Stimulated activated CD8-positive, alpha-beta memory T cell treated with anti-CD3 and anti-CD28 coated beads, Interleukin-7, amount 100 ng/mL, for 1 hour (primary cell): ENCODE results near the gene FGF11.

Experiments used
- DNase-seq, 2 donors: peaks; one replicate each; pipeline ENCODE4 v3.0.0-alpha.2; 2020; ENCODE audit warnings: low read depth in 2 of 2

The FGF11 gene

DNA sequence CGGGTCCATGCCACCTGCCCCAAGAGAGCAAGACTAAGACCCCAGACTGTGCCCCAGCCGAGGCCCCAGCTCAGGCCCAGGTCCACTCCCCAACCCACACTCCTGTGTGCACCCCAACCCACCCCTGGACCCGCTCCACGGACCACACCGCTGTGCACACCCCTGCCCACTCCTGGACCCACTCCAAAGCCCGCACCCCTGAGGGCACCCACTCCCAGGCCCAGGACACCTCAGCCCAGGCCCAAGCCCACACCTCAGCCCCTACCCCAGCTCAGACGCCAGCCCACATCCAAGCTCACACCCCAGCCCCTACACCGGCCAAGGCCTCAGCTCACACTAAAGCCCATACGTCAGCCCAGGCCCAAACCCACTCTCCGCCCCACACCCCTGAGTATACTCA is 9.6 kb upstream of the FGF11 start:
- no peak for DNase-seq

GRCh38 chr17:7431231-7431630 is 8.1 kb upstream of the FGF11 start:
- DNase-seq, result no peak

GRCh38 chr17:7432296-7432695 is 7.0 kb upstream of the FGF11 start:
- no peak for DNase-seq

GRCh38 chr17:7435676-7436555 is 3.4 kb upstream of the FGF11 start:
- DNase-seq, result peak in 1 of 2 donors; percentile 20

- peak; percentile 57 to 59 for DNase-seq
Measured at GRCh38 chr17:7436556-7437368, 2.5 kb upstream of the FGF11 start.

DNA sequence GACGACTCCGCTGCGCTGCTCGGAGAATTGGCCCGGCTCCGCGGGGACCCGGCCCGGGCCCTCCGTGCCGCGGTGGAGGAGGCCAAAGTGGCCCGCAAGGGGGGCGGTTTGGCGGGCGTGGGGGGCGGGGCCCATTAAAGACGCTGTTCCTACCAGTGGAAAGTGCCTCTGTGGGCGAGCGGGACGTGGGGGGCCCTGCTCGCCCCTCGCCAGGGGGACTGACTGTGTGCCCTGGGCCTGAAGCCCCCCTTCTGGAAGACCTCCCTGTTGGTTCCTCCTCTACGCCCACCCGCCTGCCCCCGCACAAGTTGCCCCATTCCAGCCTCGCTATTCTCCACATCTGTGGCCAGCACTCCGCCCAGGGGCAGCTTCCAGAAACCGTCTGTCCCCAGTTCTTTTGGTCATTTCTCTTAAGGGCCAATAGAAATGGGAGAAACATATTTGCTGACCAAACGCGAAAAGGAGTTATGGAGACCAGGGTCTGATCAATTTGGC is 1.9 kb upstream of the FGF11 start:
- no peak for DNase-seq

- DNase-seq, result peak in 1 of 2 donors; percentile 23
Measured at GRCh38 chr17:7437950-7438614, 1.2 kb upstream of the FGF11 start.

GRCh38 chr17:7438656-7439460 is 454 bp upstream of the FGF11 start:
- no peak for DNase-seq

GRCh38 chr17:7440113-7440833 is 961 bp downstream of the FGF11 start:
- DNase-seq, result no peak

DNA sequence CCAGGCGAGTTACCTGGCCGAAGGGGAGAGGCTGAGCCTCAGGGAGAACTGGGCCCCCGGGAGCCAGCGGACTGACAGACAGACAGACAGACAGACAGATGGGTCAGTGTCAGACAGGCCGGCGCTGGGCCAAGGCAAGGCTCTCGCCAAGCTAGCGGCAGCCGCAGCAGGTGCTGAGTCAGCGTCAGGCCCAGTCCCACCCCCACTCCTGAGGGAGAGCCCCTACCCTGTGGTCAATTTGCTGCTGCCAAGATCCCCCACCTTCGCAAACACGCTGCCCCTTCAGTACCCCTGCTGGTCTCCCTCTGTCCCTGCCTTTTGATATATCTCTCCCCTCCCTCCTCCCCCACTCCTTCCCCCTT is 1.5 kb downstream of the FGF11 start:
- no peak for DNase-seq

DNA sequence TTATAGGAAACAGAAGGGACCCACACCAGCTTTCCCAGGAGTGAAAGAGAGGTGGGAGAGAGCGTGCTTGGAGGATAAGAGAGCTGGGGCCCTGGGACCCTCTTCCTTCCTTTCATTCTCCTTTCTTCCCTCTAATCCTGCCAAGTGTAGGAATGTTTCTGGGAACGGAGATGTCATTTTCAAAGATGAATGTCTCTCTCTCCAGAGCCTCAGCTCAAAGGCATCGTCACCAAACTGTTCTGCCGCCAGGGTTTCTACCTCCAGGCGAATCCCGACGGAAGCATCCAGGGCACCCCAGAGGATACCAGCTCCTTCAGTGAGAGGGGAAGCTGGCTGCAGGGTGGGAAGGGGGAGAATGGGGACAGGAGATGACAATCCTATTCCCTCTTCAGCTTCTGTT is 2.0 kb downstream of the FGF11 start:
- no peak for DNase-seq

DNA sequence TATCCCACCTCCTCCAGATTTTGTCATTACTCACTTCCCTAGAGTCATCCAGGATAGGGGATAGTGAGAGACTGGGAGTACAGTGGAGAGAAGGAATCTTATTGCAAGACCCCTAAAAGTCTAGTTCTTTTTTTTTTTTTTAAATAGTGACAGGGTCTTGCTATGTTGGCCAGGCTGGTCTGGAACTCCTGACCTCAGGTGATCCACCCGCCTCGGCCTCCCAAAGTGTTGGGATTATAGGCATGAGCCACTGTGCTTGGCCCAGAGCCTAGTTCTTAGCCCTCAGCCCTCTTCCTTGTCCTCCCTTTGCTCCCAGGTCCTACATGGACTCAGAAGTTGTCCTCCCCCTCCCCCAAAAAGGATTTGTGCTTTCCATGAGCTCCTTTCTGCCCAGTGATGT is 2.8 kb downstream of the FGF11 start:
- no peak for DNase-seq

- DNase-seq, result no peak
Measured at GRCh38 chr17:7443499-7444485, 4.5 kb downstream of the FGF11 start.

DNA sequence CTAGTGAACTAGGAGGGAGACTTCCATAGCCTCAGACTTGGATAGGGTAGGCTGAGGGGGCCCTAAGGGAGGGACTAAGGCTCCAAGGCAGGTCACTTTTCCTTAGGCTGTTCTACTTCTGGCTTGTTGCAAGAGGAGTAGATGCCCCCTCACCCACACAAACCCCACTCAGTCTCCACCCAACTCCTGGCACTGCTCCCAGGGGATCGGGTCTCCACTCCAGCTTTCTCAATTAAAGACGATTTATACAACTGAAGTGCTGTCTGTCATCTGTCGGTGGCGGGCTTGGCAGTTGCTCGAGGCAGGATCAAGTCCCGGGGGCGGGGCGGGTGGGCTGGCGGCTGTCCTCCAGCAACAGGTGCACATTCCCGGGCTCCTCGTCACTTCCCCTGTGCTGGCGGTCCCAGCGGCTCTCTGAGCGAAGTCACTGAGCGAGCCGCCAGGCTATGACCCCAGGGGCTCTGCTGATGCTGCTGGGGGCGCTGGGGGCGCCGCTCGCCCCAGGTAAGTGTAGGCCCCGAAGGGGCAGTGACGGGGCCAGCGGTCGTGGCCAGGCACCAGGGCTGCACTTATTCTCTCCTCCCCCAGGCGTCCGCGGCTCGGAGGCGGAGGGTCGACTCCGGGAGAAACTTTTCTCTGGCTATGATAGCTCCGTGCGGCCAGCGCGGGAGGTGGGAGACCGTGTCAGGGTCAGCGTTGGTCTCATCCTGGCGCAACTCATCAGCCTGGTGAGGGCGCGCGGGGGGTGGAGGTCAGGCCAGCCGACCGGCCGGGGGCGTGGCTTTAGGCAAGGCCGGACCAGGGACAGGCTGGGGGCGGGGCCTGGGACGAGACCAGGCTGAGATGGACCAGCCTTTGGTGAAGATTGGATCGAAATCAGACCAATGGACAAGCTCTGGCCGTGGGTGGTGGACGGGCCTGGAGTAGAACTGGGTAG is 5.6 kb downstream of the FGF11 start, which contains the start of gene CHRNB1:
CHRNB1 (plus strand) TSS at position 380 of the 937 bp plus-strand sequence; CDS start at position 447, 67 bp downstream.
- no peak for DNase-seq

DNA sequence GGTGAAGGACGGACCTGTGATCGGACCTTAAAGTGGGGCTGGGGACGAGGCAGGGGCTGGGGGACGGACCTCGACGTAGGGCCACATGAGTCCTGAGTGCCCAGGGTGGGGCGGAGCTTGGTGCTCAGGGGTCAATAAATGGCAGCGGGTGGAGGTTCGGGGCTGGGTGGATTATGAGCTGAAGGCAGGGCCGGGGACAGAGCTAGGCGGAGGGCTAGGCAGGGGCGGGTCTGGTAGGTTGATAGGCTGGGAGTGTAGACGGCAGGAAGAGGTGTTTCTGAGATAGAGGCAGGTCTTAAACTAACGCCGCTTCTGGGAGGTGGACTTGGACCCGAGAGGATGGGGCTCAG is 6.3 kb downstream of the FGF11 start:
- DNase-seq, result peak in 1 of 2 donors; percentile 15

DNA sequence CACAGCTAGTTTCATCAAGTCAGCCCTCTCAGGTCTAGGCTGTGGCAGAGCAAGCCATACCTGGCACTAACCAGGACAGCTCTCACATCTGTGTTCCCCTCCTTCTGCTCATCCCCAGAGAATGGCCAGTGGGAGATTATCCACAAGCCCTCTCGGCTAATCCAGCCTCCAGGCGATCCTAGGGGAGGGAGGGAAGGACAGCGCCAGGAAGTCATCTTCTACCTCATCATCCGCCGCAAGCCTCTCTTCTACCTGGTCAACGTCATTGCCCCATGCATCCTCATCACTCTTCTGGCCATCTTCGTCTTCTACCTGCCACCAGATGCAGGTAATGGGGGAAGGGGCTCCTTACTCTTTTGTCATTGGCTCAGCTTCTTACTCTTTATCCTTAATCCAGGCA is 9.1 kb downstream of the FGF11 start:
- no peak for DNase-seq

- no peak for DNase-seq
Measured at GRCh38 chr17:7459961-7460545, 20.7 kb downstream of the FGF11 start.
